ENCODE measurements around the gene CFL1.

The CFL1 gene

DNA sequence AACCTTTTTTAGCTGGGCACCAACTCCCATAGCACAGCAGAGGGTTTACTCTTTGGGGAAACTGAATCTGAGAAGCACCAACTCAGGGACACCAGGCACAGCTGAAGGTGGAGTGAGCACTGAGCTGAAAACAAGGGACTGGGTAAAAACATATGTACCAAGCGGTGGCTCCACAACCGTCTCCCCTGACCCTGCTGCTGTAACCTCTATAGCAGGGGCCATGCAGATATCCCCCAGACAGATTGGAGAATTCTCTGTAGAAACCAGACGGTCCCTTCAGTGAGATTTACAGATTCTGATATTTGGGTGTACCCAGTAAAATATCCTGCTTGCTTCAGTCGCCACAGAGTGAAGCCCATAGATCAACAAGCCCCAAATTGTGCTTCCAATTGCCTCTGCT is 28.5 kb downstream of the CFL1 start:
- no peak for DNase-seq

GRCh38 chr11:65826984-65827735 is 30.8 kb downstream of the CFL1 start:
- no peak for DNase-seq

GRCh38 chr11:65822776-65823528 is 35.0 kb downstream of the CFL1 start:
- no peak for DNase-seq

DNA sequence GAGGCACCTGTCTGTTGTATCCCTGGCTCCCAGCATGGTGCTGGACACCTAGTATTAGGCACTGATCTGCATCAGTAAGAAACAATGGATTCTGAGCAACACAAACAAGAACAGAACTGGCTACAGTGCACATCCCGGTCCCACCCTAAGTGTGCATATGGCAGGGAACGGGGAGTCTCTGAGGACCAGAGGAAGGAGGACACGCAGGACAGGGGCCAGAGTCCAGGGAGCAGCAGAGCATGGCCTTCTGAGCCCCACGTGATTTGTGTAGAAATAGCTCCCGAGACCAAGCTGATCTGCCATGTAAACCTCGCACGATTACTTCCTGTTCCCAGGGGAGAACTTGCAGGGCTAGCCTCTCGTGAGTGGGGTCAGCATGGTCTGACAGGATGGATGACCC is 36.9 kb downstream of the CFL1 start:
- DNase-seq: no peak

- peak; percentile 78 to 85 for DNase-seq
Observed at GRCh38 chr11:65817835-65818680, 39.9 kb downstream of the CFL1 start.

- DNase-seq: no peak
Observed at GRCh38 chr11:65817312-65817834, 40.6 kb downstream of the CFL1 start.

DNA sequence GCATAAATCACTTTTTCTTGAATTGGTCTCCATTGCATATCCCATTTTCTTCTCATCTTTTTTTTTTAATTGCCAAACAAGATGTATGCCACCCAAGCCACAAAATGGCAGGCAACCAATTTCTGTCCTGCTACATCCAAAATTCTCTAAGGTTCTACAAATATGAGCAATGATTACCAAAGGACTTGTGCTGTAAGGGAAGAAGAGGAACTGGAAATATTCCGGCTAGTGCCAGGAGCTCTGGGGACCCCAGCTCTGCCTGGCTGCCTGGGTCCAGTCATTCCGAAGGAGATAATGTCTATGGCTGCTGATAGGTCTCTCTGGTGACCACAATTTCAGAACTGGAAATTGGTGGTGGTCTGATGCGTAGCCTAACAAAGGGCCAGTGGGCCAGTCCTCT is 41.3 kb downstream of the CFL1 start:
- DNase-seq: no peak

DNA sequence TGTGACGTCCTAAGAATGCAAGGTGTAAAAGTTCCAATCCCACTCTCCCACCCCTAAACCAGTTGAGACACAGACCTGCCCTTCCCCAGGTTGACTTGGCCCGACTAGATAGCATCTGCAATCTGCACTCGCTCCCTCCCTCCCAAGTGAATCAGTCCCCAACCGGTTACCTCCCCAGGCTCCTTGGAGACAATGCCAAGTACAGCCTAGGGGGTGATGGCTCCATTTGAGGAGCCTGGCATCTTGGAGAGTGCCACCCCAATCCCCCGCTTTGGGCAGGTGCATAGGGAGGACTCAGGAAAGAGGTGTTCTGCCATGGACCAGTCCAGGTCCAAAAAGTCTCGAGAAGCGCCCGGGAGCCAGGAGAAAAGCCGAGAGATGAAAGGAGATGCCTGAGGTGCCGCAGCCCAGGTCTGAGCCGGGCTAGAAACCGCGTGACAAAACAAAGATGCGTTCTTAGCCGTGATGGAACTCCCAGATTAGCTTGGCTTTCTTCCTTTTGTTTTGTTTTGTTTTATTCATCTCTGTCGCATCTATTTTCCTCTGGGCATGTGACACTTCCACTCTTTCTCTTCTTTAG is 42.9 kb downstream of the CFL1 start:
- DNase-seq: no peak

- DNase-seq: no peak
Observed at GRCh38 chr11:65814131-65814985, 43.6 kb downstream of the CFL1 start.

DNA sequence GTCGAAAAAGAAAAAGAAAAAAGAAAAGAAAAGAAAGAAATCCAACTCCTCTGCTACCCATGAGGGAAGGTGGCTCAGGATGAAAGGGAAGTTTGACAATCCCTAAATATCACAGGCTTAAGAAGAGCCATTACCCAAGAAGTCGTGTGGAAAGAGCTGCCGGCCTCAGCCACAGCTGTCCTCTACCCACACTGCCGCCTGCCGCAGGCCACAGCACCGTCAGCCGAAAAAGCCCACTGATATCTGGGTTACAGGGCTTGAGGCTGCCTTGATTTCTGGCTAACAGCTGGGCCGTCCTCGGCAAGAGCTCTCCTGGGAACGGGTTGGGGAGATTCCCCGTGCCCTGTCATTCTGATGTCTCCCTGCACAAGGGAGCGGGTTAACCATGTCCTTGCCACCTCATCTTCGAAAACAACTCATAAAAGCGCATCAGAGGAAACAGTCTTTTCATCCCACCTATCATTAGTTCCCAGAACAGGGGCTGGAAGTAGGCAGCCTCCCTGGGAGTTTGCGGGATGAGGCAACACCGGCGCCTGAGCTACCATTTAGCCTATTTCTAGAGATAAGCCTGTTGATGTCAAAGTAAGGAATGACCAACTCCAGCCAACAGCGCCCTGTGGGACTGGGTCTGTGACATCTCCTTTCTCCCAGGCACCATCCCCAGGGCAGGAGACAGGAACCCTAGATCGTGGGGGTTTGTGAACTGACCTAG is 46.1 kb downstream of the CFL1 start:
- DNase-seq: no peak

- DNase-seq: no peak
Observed at GRCh38 chr11:65810046-65810868, 47.7 kb downstream of the CFL1 start.

DNA sequence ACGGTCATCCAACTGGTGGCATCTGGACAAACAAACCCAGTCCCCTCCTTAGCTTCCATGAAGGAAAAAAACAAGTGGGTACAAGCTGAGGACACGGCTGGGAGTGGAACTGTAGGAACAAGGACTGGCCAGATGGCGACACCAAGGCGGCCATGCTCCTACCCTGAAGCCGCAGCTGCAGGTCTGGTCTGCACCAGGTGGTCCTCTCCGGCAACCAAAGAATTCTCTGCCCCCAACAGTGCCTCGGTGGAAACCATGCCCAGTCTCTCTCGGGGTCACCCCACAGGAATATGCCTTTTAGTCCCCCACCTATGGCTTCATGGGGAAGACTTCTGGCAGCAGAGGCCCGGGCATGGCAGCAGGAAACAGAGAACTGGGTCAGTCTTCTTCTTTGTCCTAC is 48.5 kb downstream of the CFL1 start:
- DNase-seq: no peak

DNA sequence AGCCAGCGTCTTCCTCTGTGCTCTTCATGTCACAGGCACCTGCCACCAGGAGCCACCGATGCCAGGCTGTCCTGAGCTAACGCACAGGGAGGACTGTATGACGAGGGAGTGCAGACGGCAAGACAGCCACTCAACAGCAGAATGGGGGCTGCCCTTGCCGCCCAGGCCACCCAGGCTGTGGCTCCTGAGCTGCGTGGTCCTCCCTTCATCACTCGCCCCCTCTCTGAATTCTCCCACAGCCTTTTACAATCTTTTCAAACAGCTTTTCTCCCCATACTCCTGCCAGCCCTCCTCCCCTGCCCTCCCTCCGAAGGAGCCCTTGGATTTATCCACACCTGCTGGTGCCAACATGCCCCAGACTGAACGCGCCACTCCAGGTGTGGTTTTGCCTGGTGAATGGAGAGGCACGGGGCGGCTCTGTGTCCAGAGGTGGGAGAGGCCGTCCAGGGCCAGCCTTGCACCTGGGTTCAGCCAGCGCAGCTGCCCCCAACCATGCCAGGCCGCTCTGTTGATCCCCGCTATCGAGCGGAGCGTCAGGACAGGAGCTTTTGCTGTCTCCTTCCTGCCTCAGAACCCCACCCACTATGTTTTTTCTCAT is 49.1 kb downstream of the CFL1 start:
- DNase-seq: no peak

GRCh38 chr11:65806979-65807378 is 51.0 kb downstream of the CFL1 start:
- no peak for DNase-seq

Measured in SHP77 (cell line).